NCI-H2227 (cell line): ENCODE measurements around the gene ATP2B1.

Experiments used
- DNase-seq: peaks from one replicate; lab custom pipeline; 2025; ENCODE audit not compliant: unreplicated experiment; lab: John Stamatoyannopoulos, UW

ATP2B1 gene

GRCh38 chr12:89694542-89694941 lies 14.1 kb downstream of the ATP2B1 start:
- no peak for DNase-seq

GRCh38 chr12:89693639-89694202 lies 14.9 kb downstream of the ATP2B1 start:
- no peak for DNase-seq

- DNase-seq, result no peak
Observed at GRCh38 chr12:89692439-89692838, 16.2 kb downstream of the ATP2B1 start.

- DNase-seq, result no peak
Observed at GRCh38 chr12:89691659-89692058, 17.0 kb downstream of the ATP2B1 start.

- DNase-seq, result no peak
Observed at GRCh38 chr12:89690925-89691324, 17.7 kb downstream of the ATP2B1 start.

- DNase-seq, result no peak
Observed at GRCh38 chr12:89689306-89689705, 19.3 kb downstream of the ATP2B1 start.

- DNase-seq, result no peak
Observed at GRCh38 chr12:89686311-89686710, 22.3 kb downstream of the ATP2B1 start.

- no peak for DNase-seq
Observed at GRCh38 chr12:89685363-89685972, 23.2 kb downstream of the ATP2B1 start.

- DNase-seq, result no peak
Observed at GRCh38 chr12:89684136-89684535, 24.5 kb downstream of the ATP2B1 start.

- DNase-seq, result no peak
Observed at GRCh38 chr12:89682284-89682683, 26.4 kb downstream of the ATP2B1 start.

- no peak for DNase-seq
Observed at GRCh38 chr12:89680409-89680808, 28.2 kb downstream of the ATP2B1 start.

- DNase-seq, result no peak
Observed at GRCh38 chr12:89679631-89680030, 29.0 kb downstream of the ATP2B1 start.

- no peak for DNase-seq
Observed at GRCh38 chr12:89678225-89678624, 30.4 kb downstream of the ATP2B1 start.

- no peak for DNase-seq
Observed at GRCh38 chr12:89676930-89677329, 31.7 kb downstream of the ATP2B1 start.

- no peak for DNase-seq
Observed at GRCh38 chr12:89674326-89674942, 34.2 kb downstream of the ATP2B1 start.

GRCh38 chr12:89673603-89674002 lies 35.0 kb downstream of the ATP2B1 start:
- DNase-seq, result no peak

- no peak for DNase-seq
Observed at GRCh38 chr12:89672589-89672979, 36.1 kb downstream of the ATP2B1 start.

- DNase-seq, result no peak
Observed at GRCh38 chr12:89671469-89671868, 37.2 kb downstream of the ATP2B1 start.

- no peak for DNase-seq
Observed at GRCh38 chr12:89669197-89669596, 39.4 kb downstream of the ATP2B1 start.

GRCh38 chr12:89665556-89665955 lies 43.1 kb downstream of the ATP2B1 start:
- peak; percentile 6 for DNase-seq

- DNase-seq, result no peak
Observed at GRCh38 chr12:89664441-89664840, 44.2 kb downstream of the ATP2B1 start.

GRCh38 chr12:89663577-89664357 lies 44.9 kb downstream of the ATP2B1 start:
- DNase-seq, result no peak
